ENCODE data around the gene SFPQ.
"Not testable (repeated sequence)": the region's sequence is repeated elsewhere in the genome, so short reads cannot be mapped to it uniquely, and the experiment has no call there.

The SFPQ gene

GRCh38 chr1:35137590-35137989, 55.4 kb downstream of the SFPQ start:
- H3K36me3 ChIP-seq (ENCODE audit: control insufficient read depth, insufficient read depth, low read length); H3K4me1 ChIP-seq (ENCODE audit: control insufficient read depth, insufficient read depth, low read length); H3K27me3 ChIP-seq (ENCODE audit: control insufficient read depth, insufficient read depth, low read length); H3K4me3 ChIP-seq (ENCODE audit: low read depth, low read length); H3K27ac ChIP-seq (ENCODE audit: low read depth, low read length); H3K9ac ChIP-seq (ENCODE audit: low read depth, low read length); H3K9me3 ChIP-seq (ENCODE audit: control insufficient read depth, insufficient read depth, low read length): not testable (repeated sequence)

DNA sequence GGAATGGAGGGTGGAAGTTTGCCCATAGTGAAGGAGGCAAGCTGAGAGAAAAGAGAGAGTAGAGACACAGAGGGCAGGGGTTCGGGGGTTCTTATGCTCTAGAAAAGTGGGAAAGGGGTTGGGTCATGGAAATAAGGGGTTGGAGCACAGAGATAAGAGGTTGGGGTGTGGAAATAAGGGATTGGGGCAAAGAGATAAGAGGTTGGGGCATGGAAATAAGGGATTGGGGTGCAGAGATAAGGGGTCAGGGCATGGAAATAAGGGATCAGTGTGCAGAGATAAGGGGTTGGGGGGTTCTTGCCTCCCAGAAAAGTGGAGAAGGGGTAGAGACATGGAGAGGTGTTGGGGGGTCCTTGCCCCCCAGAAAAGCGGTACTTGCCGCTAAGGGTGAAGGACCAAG, 56.2 kb downstream of the SFPQ start:
- Histone ChIP-seq H3K9me3 (ENCODE audit: control insufficient read depth, insufficient read depth, low read length) (no peaks in the 10 kb centered on the region), H3K27me3 (ENCODE audit: control insufficient read depth, insufficient read depth, low read length) (no peaks in the 10 kb centered on the region), H3K4me1 (ENCODE audit: control insufficient read depth, insufficient read depth, low read length) (no peaks in the 10 kb centered on the region), H3K4me3 (ENCODE audit: low read depth, low read length) (no peak overlapping the region), H3K9ac (ENCODE audit: low read depth, low read length) (no peak overlapping the region), H3K27ac (ENCODE audit: low read depth, low read length) (no peak overlapping the region), H3K36me3 (ENCODE audit: control insufficient read depth, insufficient read depth, low read length) (no peaks in the 10 kb centered on the region)
